RPMI8226 (cell line): ENCODE results near the gene PAQR7.
"Not testable (repeated sequence)": the region's sequence is repeated elsewhere in the genome, so short reads cannot be mapped to it uniquely, and the experiment has no call there.

Experiments used
- DNase-seq: peaks from one replicate; pipeline ENCODE4 v3.0.0-alpha.2; 2015

The PAQR7 gene

DNA sequence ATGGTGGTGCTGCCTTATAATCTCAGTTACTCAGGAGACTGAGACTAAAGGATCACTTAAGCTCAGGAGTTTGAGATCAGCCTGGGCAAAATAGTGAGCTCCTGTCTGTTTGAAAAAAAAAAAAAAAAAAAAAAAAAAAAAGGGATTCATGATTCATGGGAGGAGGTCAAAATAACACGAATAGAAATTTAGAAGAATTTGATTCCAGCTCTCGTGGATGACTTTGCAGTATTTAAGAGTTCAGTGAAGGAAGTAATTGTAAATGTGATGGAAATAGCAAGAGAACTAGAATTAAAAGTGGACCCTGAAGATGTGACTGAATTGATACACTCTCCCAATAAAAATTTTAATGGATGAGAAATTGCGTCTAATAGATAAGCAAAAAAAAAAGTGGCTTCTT, 32.0 kb downstream of the PAQR7 start:
- DNase-seq = no peak

- not testable (repeated sequence) for DNase-seq
These were observed 35.7 kb downstream of the PAQR7 start for GRCh38 chr1:25839808-25840207.

GRCh38 chr1:25837262-25837875, 38.1 kb downstream of the PAQR7 start:
- no peak for DNase-seq

DNA sequence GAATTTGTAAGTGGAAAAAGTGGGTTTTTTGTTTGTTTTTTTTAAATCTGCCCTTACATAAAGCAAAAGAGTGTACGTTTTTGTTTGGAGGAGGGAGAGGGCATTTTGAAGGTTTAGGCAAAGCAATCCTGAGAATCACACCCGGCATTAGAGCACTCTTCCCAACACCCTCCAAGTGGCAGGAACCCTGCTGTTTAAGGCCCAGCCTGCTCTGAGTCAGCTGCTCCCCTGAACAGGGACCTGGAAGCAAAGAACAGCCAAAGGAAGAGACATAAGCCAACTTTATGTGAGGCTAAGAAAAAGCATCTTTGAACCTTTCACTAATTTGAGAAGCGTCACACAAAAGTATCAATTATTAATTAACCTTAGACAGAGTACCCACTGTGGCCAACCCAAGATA, 38.8 kb downstream of the PAQR7 start:
- DNase-seq = no peak

GRCh38 chr1:25834894-25835293, 40.6 kb downstream of the PAQR7 start:
- DNase-seq = no peak

DNA sequence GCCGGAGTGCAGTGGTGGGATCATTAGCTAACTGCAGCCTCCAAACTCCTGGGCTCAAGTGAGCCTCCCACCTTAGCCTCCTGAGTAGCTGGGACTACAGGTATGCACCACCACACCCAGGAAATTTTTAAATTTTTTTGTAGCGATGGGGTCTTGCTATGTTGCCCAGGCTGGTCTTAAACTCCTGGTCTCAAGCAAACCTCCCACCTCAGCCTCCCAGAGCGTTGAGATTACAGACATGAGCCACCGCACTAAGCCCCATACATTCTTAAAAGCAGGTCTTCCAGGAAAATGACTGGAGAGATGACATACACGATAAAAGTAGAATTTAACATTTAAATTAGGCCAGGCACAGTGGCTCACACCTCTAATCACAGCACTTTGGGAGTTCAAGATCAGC, 42.4 kb downstream of the PAQR7 start:
- DNase-seq = no peak

DNA sequence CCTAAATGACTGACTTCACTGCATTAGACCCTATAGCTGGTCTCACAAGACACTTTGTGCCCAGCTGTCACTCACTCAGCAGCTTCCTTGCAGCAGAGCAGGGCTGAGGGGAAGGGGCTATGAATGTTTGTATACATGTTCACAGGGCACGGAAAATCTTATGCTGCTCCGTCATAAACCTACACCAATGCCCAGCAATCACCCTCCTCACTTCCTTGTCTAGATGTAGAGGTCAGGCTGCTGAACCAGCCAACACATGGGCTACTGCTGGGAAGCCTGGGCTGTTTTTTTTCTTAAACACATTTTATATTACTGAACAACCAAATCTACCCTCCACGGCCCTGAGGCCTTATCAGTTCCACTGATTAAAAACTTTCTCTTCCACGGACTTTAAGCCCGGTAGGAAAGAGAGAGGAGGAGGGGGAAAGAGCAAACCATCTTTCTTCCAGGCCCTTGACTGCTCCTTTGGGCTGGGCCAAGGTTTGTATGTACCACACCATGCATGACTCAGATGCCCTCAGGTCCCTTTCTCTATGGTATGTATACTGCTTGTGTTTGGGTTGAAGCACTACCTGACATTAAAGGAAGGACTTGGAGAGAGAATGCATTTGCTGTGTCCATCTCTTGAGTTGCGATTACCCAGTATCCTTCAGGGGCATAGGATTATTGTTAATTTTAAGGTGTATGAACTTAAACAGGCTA, 43.0 kb downstream of the PAQR7 start:
- DNase-seq = no peak

- no peak for DNase-seq
These were observed 43.8 kb downstream of the PAQR7 start for GRCh38 chr1:25831569-25832196.

GRCh38 chr1:25829046-25829445, 46.5 kb downstream of the PAQR7 start:
- DNase-seq = no peak

DNA sequence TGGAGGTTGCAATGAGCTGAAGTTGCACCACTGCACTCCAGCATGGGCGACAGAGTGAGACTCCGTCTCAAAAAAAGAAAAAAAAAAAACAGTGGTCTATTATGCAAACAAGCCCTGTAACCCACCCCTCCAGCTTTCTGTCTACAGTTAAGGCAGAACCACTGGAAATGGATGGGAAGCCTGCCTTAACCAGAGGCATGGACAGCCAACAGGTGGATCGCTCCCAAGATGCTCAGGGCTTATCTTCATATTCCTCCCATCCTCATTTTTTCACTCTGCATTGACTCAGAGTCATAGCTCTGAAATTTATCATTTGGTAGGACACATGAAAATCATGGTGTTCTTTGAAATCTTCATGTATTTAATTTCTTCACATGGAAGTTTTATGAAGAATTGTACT, 47.0 kb downstream of the PAQR7 start:
- no peak for DNase-seq

- no peak for DNase-seq
These were observed 48.9 kb downstream of the PAQR7 start for GRCh38 chr1:25826571-25826970.

GRCh38 chr1:25825605-25826004, 49.9 kb downstream of the PAQR7 start:
- DNase-seq = no peak

- no peak for DNase-seq
These were observed 53.8 kb downstream of the PAQR7 start for GRCh38 chr1:25821630-25822091.

GRCh38 chr1:25821112-25821476, 54.4 kb downstream of the PAQR7 start:
- DNase-seq = no peak

- peak; percentile 80 for DNase-seq
These were observed 55.0 kb downstream of the PAQR7 start for GRCh38 chr1:25820247-25821111.

- DNase-seq = peak; percentile 97
These were observed 55.8 kb downstream of the PAQR7 start, which contains the start of gene MTFR1L for GRCh38 chr1:25819491-25820246. Gene MTFR1L (plus strand): TSS chr1:25819954. CDS start chr1:25823105, 3,151 bp downstream.

DNA sequence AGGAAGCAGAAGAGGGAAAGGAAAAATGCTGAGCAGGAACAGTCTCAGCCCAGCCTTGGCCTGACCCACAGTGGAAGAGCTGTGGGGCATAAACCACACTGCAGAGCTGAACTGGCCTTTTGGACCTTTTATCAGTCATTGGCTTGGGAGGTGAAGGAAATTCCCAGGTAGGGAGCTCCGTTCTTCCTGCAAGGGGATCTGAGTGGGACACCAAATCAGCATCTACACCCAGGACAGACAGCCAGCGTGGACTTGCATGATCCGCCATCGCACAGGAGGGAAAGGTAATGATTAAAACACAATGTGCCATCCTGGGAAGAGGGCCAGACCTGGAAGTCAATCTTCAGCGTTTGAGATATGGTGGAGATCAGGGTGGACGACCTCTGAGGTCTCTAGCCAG, 56.9 kb downstream of the PAQR7 start:
- DNase-seq = no peak

DNA sequence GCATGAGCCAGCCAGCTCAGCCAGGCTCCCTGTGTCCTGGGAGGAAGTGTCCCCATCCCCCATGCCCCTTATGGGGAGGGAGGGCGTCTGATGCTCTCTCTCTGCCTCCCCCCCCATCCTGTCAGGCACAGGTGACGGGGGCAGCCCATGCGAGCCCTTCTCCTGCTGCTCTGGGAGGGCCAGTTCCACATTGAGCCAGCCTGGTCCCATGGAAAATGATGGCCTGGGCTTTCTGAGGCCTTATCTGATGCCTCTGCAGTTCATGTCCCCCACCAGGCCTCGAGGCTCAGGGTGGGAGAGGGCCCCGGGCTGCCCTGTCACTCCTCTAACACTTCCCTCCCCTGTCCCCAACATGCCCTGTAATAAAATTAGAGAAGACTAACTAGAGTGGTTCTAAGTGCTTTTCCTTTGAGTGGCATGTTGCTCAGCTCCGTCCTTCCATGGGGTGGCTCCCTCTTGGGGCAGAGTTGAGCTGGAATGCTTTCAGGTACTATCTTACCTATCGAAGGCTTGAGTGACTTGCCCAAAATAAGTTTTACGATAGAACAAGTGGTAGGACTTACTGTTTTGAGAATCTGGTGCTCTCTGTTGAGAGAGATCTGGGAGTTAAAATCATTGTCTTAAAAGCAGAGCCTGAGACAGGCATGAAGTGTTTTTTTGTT, 57.5 kb downstream of the PAQR7 start:
- DNase-seq = no peak

- no peak for DNase-seq
These were observed 59.3 kb downstream of the PAQR7 start for GRCh38 chr1:25816112-25816718.

DNA sequence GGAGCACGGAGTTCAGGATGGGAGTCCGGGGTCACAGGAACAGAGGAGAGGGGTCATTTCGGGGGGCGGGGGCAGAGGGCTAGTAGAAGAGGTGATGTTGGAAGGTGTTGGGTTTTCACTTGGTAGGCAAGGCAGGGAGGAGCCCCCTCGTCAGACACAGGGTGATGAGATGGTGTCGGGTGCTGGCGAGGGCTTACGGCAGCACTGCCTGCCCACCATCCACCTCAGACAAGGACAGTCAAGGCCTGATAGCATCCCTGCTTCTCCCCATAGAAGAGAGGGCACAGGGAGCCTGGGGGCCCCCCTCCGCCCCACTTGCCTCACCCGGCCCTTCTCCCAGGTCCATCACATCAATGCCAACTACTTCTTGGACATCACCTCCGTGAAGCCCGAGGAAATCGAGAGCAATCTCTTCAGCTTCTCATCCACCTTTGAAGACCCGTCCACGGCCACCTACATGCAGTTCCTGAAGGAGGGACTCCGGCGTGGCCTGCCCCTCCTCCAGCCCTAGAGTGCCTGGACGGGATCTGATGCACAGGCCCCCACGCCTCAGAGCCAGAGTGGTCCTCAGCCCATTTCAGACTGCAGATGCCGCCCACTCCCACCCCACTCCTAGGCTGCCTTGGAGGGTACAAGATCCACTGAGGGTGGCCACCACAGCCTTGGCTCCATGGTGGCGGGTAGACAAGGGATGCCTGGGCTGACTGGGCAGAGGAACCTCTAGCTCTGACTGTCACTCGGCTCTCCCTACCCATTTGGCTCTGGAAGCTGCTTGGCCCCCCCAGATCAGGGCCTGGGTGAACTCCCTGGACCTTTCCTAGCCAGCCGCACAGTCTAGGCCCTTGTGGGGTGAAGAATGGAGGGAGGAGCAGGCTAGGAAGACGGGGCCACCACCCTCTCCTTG, 60.0 kb downstream of the PAQR7 start:
- no peak for DNase-seq
